T-helper 1 cell treated with Interleukin-12 subunit alpha and Interleukin-12 subunit beta and Interleukin-4 antibody, amounts not matched to agents 30 ng/mL and 1 ng/mL, for 36 hours (primary cell): ENCODE data around the gene OR10J1. TPM values are rescaled to one million over a fixed set of nuclear protein-coding genes. Genes with fewer than 3 reads are reported as not detected.
"Not testable (repeated sequence)": the region's sequence is repeated elsewhere in the genome, so short reads cannot be mapped to it uniquely, and the experiment has no call there.

Experiments
- intact Hi-C: fragments of 100-400 bp; cut with micrococcal nuclease; formaldehyde crosslinking; loops from one replicate; pipeline ENCODE4 v1.15.1; 2024
- total RNA-seq: library from RNA; stranded (reverse); gene quantifications from 2 replicates; pipeline ENCODE4 v1.2.3, GENCODE V29; 2022

Gene OR10J1, protein sequence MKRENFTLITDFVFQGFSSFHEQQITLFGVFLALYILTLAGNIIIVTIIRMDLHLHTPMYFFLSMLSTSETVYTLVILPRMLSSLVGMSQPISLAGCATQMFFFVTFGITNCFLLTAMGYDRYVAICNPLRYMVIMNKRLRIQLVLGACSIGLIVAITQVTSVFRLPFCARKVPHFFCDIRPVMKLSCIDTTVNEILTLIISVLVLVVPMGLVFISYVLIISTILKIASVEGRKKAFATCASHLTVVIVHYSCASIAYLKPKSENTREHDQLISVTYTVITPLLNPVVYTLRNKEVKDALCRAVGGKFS
- total RNA-seq, result not detected in 2 replicates

DNA sequence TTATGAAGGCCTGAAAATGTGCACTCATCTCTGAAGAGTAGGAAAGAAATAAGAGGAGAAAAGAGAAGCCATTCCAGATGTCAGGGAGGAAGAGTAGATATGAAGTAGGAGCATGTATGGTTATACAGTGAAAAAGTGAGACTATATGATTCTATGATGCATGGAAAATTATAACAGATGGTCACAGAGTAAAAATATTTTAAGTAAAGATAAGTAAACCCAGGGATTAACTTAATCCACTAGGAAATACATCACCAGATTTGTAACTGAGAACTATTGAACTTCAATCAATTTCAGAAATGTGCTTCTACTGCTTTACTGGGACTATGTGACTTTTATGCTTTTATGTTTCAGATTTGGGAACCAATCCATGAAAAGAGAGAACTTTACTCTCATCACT lies at the start of gene OR10J1:
TSS of gene OR10J1 (plus strand) at position 301 of the 400 bp plus-strand sequence. CDS start at position 371, 70 bp downstream.
- intact Hi-C loops, result no loop called here

DNA sequence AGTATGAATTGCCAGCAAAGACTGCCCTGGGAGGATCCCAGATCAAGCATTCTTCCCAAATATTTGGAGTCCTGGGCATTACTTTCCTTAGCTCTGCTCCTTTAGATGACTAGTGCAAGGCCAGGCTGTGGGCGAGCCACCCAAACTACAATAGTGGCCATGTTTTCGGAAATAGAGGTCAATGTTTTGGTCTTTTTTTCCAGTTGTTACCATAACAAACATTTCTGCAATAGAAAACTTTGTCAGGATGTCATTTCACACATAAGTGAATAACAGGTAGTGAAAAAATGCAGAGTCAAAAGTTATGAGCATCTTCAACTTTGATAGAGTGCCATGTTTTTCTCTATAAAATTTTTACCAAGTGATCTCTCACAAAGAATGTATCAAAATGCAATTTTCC lies 32.7 kb upstream of the OR10J1 start:
- intact Hi-C loops, result no loop called here

DNA sequence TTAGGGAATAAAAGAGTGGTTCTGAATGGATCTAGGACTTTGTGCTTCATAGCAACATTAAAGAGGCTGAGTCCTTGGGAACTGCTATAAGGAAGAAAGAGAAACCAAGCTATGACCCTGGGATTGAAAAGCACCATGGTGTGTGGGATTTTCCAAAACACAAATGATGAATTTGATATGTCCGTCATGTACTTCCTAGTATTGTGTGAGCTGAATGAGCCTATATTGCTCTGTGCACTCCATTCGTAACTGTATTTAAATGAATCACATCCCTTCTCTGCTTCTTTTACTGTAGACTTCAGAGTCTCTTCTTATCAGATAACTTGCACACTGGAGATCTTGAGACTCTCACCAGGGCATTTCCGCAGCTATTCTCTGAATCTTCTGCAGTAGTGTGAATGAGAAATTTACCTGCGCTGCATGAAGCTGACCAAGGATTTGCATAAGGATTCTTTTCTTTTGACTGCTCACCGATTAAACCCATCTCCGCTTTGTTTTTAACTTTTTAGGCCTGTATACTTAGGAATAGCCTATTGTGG lies 30.6 kb upstream of the OR10J1 start:
- intact Hi-C loops, result no loop called here

DNA sequence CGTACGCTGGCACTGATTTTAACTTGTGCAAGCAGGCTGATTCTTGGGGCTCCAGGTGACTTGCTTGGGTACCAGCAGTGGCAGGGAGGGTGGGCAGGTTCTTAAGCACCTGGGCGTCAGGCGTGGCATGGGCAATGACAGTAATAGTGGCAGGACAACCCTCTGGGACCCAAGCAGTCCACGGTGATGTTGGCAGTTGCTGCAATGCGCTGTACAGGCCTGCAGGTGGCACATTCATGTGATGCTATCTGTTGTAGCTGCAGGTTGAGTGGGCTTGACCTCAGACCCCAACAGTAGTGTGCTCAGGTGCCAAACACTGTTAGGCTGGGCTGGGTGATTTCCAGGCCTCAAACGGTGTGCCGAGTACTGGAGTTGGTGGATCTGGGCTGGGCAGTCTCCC lies 17.7 kb upstream of the OR10J1 start:
- intact Hi-C loops, result no loop called here

DNA sequence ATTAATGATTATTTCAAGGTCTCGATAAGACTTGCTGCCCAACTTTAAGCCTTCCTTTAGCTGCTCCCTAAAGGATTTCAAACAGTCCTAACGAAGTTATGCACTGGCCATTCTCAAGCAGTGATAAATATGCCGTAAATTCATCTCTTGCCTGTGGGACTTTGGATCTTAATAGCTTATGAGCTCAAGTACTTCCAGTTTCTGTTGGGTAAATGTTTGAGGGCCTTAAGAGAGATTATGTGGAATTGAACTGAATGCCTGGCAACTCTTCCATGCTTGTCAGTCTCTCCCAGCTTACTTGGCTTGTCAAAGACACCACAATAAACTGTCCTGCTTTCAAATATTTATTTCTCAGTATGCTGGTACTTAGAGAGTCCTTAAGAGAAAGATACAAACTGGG lies 11.0 kb upstream of the OR10J1 start:
- intact Hi-C loops, result no loop called here

DNA sequence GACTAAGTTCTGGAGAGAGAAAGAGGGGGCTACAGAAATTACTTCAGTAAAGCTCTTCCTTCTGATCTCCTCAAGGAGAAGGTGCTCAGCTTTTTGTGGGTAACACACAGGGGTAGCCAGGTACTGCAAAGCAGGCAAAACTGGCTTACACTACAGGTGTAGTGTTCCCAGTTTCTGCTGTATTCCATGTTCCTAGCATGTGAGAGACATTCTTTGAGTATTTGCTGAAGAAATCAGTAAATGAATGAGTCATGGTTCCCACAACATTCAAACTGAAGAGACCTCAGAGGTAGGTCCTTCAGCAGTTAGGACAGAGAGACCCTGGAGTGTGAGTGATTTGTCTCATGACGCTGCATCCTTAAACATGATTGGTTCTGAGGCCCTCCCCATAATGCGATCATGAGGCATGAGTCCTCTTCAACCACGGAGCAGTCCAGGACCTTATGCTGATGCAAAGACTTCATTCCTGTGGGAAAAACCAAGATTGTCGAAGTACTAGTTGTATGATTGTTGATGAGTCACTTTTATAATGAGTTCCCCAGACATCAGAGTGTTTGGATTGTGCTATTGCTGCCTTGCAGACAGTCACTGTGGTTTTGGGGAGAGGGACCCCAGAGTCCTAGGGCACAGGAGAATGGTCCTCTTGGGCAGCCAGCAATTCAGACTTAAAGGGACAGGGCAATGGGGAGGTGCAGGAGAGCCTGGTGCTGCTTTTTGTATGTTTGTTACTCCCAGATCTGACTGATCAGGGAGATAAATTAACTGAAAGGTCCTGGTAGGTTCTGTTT lies 10.3 kb upstream of the OR10J1 start:
- intact Hi-C loops, result no loop called here

DNA sequence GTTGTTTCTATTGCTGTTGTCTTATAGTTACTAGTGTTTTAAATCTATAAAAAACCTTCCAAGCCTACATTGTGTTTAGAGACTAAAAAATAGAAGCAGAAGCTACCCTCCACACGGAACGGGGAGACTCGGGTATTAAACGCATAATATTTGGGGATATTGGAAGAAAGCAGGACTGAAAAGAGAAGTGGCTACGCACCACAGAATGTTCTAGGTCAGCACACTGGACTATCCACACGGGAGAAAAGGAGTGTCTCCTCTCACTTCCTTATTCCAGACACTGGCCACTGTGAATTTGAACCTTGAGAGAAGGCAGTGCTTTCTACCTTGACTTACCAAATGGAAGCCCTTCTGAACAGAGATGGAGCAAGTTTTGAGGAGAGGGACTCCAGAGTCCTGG lies 8.5 kb upstream of the OR10J1 start:
- intact Hi-C loops, result no loop called here

DNA sequence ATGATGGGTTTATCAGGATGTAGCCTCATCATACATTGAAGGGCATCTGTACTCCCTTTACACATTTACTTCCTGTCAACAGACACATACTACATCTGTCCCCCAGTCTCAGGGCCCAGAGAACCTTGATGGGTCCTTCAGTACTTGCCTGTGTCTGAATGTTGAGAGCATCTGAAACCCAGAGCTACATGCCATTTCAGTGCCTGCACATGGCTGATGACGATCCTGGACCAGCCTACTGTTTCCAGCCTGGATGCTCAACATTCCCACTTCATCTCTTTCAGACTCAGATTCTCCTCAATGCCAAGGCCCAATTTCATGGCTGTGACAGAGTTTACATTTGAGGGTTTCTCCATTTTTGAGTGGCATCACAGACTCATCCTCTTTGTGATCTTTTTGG lies 7.6 kb upstream of the OR10J1 start, which contains the start of gene OR10J4:
TSS of gene OR10J4 (plus strand) at position 301 of the 400 bp plus-strand sequence.
- intact Hi-C loops, result no loop called here

DNA sequence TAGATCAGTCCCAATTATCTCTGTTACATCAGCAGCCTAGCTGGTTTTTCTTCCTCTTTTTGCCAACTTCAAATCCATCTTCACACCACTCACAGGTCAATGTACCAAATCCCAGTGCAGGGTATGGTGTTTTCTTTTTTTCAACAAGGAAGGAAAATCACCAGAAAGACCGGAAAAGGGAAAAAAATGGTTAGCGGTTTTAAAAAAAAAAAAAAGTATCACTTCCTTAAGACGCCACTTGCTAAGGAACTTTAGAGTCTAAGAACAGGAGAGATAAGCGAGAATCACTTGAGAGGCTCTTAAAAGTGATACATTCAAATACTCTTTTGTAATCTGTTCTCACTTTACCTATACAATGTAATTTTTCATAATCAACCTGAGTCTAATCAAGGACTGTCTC lies 3.1 kb upstream of the OR10J1 start:
- intact Hi-C loops, result no loop called here

DNA sequence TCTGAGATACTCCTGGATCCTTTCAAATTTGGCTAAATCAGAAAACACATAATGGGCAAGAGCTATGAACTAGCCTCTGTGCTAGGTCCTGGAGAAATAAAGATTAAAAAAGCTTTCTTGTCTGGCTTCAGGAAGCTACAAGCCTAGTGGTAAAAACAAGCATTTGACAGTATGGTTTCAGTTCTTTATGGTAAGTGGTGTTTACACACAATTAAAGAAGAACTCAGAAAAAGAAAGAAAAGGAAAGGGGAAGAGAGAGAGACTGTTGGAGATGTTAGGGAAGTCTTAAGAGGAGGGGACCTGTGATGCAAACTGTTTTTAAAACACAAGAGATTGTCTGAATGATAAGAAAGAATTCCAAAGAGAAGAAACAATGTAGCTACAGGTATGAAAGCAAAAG lies 1.8 kb downstream of the OR10J1 start:
- intact Hi-C loops, result no loop called here

DNA sequence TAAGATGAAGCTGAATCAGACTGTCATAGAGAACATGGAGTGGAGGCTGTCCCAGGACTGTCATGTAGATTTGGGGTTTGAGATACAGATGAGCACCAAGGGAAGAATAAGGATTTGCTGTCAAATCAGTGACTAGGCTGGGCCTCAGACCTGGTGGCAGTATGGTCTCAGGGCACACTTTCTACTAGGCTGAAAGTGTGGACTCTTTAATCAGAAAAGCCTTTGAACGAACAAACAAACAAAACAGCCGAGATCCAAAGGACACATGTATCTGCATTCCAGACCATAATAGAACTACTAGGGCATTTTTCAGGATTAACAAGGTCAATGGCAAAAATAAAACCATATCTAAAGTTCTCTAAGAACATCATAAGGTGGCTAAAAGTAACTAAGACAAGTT lies 2.9 kb downstream of the OR10J1 start:
- intact Hi-C loops, result no loop called here

DNA sequence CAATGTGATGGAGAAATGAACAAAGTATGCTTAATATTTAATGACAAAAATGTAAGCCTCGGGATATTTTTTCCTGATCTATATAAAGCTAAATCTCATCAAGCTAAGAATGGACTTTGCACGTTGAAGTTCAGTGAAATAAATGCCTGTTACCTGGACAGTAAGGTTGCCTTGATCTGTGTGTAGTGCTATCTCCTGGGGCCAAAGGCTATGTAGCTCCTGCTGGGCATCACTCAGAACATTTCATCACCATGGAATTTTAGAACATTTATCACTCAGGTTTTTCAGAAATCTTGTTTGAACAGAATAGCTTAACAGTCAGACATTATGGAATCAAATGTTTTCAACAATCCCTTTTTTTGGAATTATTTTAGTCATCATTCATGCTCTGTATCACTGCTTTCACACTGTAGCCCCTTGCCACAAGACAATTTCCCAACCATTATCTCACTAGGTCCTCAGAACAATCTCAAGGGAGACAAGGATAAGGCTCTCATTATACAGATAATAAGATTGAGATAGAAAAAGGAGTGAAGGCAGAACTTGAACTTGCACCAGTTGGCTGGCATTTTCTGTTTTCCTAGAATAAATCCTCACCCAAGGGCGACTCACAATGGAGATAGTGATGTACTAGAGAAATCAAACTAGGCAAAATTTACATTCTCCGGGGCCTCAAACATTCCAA lies 3.7 kb downstream of the OR10J1 start:
- intact Hi-C loops, result no loop called here

DNA sequence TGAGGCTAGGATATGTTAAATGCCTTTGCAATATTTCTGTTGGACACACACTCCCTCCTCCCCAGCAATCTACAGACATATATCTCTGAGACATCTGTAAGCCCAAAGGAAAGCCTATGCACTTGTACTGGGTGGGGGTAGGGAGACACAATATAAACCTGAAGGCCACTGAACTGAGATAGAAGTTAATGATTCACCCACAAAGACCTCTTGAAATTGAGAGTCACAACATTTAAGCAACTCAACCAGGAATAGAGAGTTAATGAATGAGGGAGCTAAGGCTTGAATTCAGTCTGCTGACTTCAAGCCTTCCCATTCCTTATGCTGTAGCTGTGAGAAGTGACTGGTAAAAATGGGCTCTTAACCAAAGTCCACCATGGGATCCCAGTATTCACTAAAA lies 5.0 kb downstream of the OR10J1 start:
- intact Hi-C loops, result no loop called here

DNA sequence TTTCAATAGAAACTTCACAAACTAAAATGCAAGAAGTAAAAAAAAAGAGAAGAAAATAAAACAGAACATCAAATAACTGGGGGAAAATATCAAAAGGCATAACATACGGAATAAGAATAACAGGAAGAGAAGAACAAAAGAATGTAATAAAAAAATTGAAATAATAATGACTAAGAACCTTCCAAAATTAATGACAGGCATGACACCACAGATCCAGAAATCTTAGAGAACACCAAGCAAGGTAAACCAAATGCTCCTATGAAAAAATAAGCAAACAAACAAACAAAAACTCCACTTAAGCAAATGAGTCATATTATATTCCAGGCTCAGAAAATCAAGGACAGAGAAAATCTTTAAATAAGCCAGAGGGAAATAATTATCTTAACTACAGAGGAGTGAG lies 8.7 kb downstream of the OR10J1 start:
- intact Hi-C loops, result no loop called here

DNA sequence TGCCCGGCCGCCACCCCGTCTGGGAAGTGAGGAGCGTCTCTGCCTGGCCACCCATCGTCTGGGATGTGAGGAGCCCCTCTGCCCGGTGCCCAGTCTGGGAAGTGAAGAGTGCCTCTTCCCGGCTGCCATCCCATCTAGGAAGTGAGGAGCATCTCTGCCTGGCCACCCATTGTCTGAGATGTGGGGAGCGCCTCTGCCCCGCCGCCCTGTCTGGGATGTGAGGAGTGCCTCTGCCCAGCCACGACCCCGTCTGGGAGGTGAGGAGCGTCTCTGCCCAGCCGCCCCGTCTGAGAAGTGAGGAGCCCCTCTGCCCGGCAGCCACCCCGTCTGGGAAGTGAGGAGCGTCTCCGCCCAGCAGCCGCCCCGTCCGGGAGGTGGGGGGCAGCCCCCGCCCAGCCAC lies 10.1 kb downstream of the OR10J1 start:
- intact Hi-C loops, result not testable (repeated sequence)

DNA sequence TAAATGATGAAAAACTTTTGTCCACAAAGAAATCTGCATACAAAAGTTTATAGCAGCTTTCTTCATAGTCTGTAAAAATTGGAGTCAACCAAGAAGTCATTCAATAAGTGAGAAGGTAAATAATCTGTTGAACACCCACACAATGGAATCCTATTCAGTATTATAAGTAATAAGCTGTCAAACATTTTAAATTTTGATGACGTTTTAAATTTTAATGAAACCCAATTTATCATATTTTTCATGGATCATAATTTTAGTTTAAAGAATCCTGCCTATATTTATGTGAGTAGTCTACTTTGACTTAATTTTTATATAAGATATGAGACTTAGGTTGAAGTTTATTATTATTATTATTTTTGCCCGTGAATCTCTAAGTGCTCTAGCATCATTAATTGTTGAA lies 20.0 kb downstream of the OR10J1 start:
- intact Hi-C loops, result no loop called here

DNA sequence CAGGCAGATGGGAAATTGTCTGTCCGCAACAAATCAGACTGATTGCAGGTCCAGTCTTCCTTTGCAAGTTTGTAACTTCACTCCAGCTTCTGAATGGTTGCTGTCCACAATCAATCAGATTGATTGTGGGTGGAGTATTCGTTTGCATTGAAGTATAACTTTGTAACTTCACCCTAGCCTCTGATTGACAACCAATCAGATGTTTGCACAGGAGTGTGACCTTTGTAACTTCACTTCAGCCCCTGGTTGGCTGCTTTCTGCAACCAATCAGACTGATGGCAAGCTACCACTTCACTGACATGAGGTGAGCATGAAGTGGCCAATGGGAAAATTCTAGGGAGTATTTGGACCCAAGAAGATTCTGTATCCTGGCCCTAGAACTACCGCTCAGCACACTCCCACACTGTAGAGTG lies 25.7 kb downstream of the OR10J1 start:
- intact Hi-C loops, result no loop called here

DNA sequence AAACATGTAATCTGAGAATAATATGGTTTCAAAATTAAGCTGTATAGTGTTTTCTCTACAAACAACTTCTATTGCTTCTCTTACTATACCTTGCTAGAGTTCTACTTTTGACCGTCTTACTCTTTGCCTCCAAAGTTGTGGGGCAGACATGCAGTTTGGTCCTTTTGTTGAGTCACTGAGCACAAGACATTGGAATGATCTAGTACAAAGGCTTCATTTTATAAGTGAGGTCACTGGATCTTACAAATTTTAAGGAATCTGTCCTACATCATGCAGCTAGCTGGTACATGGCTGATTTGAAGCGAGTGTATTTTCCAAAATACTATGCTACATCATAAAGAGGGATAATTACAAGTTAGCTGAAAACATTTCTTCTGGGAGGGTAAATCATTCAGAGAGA lies 28.8 kb downstream of the OR10J1 start:
- intact Hi-C loops, result no loop called here

DNA sequence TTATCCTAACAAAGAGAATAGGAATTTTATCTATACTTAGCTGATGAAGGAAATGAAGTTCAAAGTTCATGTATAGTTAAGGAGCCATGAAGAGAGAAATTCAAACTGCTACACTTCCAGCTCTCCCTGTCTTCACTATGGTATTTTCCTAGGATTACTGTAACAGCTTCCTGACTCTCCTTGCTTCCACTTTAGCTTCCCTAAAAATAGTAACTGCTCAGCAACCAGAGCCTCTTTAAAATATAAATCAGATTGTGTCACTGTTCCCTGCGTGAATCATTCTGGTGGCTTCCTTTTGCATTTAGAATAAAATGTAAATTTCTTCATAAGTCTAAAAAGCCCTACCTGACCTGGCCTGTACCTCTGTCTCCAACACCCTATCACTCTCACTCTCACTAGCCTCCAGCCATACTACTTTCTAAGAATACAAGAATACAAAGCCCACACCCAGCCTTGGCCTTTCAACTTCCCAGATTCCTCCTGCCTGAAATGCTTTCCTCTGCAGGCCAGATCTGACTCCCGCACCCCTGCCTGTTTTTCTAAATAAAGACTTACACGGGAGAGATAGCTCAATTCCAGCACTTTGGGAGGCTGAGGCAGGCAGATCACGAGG lies 30.5 kb downstream of the OR10J1 start:
- intact Hi-C loops, result no loop called here

DNA sequence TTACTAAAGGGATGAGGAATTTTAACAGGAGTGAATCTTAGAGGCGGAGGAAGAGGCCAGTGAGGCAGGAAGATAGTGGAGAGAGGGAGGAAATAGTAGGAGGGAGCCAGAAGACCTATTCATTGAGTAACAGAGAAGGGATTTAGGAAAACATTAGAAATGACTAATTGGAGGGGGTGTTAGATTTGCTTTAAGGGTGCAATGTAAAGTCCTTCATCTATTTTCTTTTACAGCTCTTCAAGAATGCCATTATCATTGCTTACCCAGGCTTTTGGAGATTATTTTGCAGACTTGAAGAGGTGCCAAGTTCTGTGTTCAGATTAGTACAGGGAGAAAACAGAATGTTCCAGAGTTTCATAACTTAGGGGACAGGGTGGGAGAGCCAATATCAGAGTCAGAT lies 33.8 kb downstream of the OR10J1 start:
- intact Hi-C loops, result no loop called here

DNA sequence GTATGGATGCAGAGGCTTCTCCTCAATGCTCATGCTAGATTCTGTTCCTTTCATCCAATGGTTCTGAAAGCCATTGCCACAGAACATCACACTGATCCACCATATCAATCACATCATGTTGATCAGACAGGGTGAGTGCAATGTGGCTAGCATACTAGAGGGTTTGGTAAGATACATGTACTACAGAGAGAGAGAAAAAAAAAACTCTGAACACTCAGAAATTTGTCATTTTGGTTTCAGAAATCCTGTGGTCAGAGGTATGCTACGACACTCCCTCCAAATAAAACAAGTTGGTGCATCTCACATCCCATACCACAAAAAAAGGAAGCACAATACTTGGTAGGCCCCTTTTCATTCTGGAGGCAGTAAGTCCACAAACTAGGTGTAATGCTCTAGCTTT lies 35.4 kb downstream of the OR10J1 start:
- intact Hi-C loops, result no loop called here

DNA sequence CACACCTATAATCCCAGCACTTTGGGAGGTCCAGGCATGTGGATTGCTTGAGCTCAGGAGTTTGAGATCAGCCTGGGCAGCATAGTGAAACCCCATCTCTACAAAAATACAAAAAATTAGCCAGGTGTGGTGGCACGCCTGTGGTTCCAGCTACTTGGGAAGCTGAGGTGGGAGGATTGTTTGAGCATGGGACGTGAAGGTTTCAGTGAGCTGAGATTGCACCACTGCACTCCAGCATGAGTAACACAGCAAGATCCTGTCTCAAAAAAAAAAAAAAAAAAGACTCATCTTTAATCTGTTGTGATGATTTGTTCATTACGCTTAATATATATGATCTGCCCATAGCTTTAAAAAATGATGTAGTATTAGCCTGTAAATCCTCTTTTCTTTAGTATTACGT lies 44.0 kb downstream of the OR10J1 start:
- intact Hi-C loops, result no loop called here
